IMR-90 (cell line): ENCODE results near the gene RASGRP2. TPM values are rescaled to one million over a fixed set of nuclear protein-coding genes. Genes with fewer than 3 reads are reported as not detected.

ENCODE experiments used
- ATAC-seq: fragments of 200-7000 bp; cut with Tn5 transposase; 2 replicates; pipeline ENCODE4 v1.9.1; 2020; ENCODE audit warnings: low read depth, mild to moderate bottlenecking, moderate library complexity
- BruUV-seq: library from RNA; stranded (reverse); fragments of 400-500 nt; replicated peaks from 2 replicates; lab custom pipeline; 2021; lab: Mats Ljungman, UMichigan
- CTCF ChIA-PET: fragments of 300-600 bp; formaldehyde crosslinking; extraction: SDS; loops from one replicate; lab custom pipeline; 2021; ENCODE audit warnings: antibody characterized with exemption; lab: Yijun Ruan, JAX
- POLR2A ChIA-PET: fragments of 300-600 bp; sonication (Branson Sonifier 250); formaldehyde crosslinking; loops from one replicate; lab custom pipeline; 2022; ENCODE audit warnings: antibody characterized with exemption; ENCODE audit not compliant: unreplicated experiment; lab: Charles Lee
- DNase-seq: peaks from one replicate; pipeline ENCODE4 v3.0.0; 2013
- H2AFZ ChIP-seq: replicated peaks from 2 replicates; pipeline ENCODE3; 2013; ENCODE audit warnings: low read length, mild to moderate bottlenecking; ENCODE audit not compliant: poor library complexity
- H2AK5ac ChIP-seq: 2 replicates; pipeline ENCODE4 v1.6.1; 2013; ENCODE audit warnings: low read depth, low read length, inconsistent platforms
- H2AK9ac ChIP-seq: replicated peaks from 2 replicates; pipeline ENCODE3; 2013; ENCODE audit warnings: mild to moderate bottlenecking, low read depth, low read length, moderate library complexity; ENCODE audit not compliant: poor library complexity
- H2BK120ac ChIP-seq: 2 replicates; pipeline ENCODE4 v1.6.1; 2013; ENCODE audit warnings: low read depth, low read length, inconsistent platforms
- H2BK15ac ChIP-seq: 3 replicates; pipeline ENCODE4 v1.6.1; 2013; ENCODE audit warnings: low read depth, low read length, inconsistent platforms
- H2BK20ac ChIP-seq: 2 replicates; pipeline ENCODE4 v1.6.1; 2013; ENCODE audit warnings: low read depth, mild to moderate bottlenecking, inconsistent platforms, low read length, moderate library complexity
- H2BK5ac ChIP-seq: 2 replicates; pipeline ENCODE4 v1.6.1; 2013; ENCODE audit warnings: mild to moderate bottlenecking, low read depth, low read length, inconsistent platforms; ENCODE audit not compliant: poor library complexity, severe bottlenecking
- H3K14ac ChIP-seq: replicated peaks from 2 replicates; pipeline ENCODE4 v1.6.1; 2013; ENCODE audit warnings: low read depth, low read length, inconsistent platforms
- H3K18ac ChIP-seq: 2 replicates; pipeline ENCODE4 v1.6.1; 2013; ENCODE audit warnings: low read depth, low read length, control low read depth
- H3K23ac ChIP-seq: 2 replicates; pipeline ENCODE4 v1.6.1; 2013; ENCODE audit warnings: low read depth, low read length, inconsistent platforms
- H3K27ac ChIP-seq: 2 replicates; pipeline ENCODE4 v1.5.1; 2013; ENCODE audit warnings: mild to moderate bottlenecking, control low read depth, low read length; ENCODE audit not compliant: insufficient read depth
- H3K27me3 ChIP-seq: 2 replicates; pipeline ENCODE4 v1.6.1; 2013; ENCODE audit warnings: low read length; ENCODE audit not compliant: control insufficient read depth, insufficient read depth
- H3K36me3 ChIP-seq: 2 replicates; pipeline ENCODE4 v1.6.1; 2013; ENCODE audit warnings: low read length, mixed read lengths; ENCODE audit not compliant: control insufficient read depth, insufficient read depth
- H3K4ac ChIP-seq: 2 replicates; pipeline ENCODE4 v1.6.1; 2013; ENCODE audit warnings: low read depth, low read length, inconsistent platforms
- H3K4me1 ChIP-seq: 2 replicates; pipeline ENCODE4 v1.6.1; 2013; ENCODE audit warnings: low read length, mixed read lengths; ENCODE audit not compliant: control insufficient read depth, insufficient read depth
- H3K4me2 ChIP-seq: 2 replicates; pipeline ENCODE4 v1.6.1; 2013; ENCODE audit warnings: low read depth, mild to moderate bottlenecking, control low read depth, low read length, moderate library complexity
- H3K4me3 ChIP-seq: 2 replicates; pipeline ENCODE4 v1.5.1; 2013; ENCODE audit warnings: low read depth, mild to moderate bottlenecking, control low read depth, low read length, moderate library complexity; ENCODE audit not compliant: insufficient read depth
- H3K56ac ChIP-seq: 2 replicates; pipeline ENCODE4 v1.6.1; 2013; ENCODE audit warnings: low read length, inconsistent platforms; ENCODE audit not compliant: insufficient read depth; ENCODE audit errors: extremely low read depth
- H3K79me1 ChIP-seq, 2 experiments: 2 replicates each; pipeline ENCODE4 v1.6.1; 2013; ENCODE audit warnings: low read length in 2 of 2, inconsistent platforms in 1 of 2, low read depth in 1 of 2
- H3K9ac ChIP-seq: 2 replicates; pipeline ENCODE4 v1.6.1; 2013; ENCODE audit warnings: low read depth, low read length, control low read depth
- H3K9me1 ChIP-seq: 2 replicates; pipeline ENCODE4 v1.6.1; 2013; ENCODE audit warnings: low read length, inconsistent platforms; ENCODE audit not compliant: insufficient read depth
- H3K9me3 ChIP-seq: 2 replicates; pipeline ENCODE4 v1.6.1; 2013; ENCODE audit warnings: low read length; ENCODE audit not compliant: control insufficient read depth, insufficient read depth
- H4K20me1 ChIP-seq: 2 replicates; pipeline ENCODE4 v1.6.1; 2013; ENCODE audit warnings: low read length, inconsistent platforms; ENCODE audit not compliant: insufficient read depth
- H4K5ac ChIP-seq: 2 replicates; pipeline ENCODE4 v1.6.1; 2013; ENCODE audit warnings: mild to moderate bottlenecking, low read depth, low read length, control low read depth
- H4K8ac ChIP-seq, 2 experiments: 2 replicates each; pipeline ENCODE4 v1.6.1; 2013; ENCODE audit warnings: low read depth in 2 of 2, low read length in 2 of 2, control low read depth in 1 of 2, inconsistent platforms in 1 of 2
- H4K91ac ChIP-seq: 2 replicates; pipeline ENCODE4 v1.6.1; 2013; ENCODE audit warnings: low read depth, low read length, inconsistent platforms; ENCODE audit not compliant: insufficient read depth
- BHLHE40 ChIP-seq: fragments of 150-350 bp; IDR thresholded peaks from 2 replicates; pipeline ENCODE4 v1.6.1; 2016; ENCODE audit warnings: mild to moderate bottlenecking, low read depth, low read length
- CEBPB ChIP-seq: IDR thresholded peaks from 2 replicates; pipeline ENCODE4 v1.6.1; 2012; ENCODE audit warnings: low read depth, low read length, improper control_type of control experiment
- CHD1 ChIP-seq: IDR thresholded peaks from 2 replicates; pipeline ENCODE4 v1.6.1; 2012; ENCODE audit warnings: low read depth, low read length, improper control_type of control experiment
- CTCF ChIP-seq: conservative IDR thresholded peaks from 2 replicates; pipeline ENCODE4 v1.5.1; 2012; ENCODE audit warnings: mild to moderate bottlenecking, low read depth, low read length, improper control_type of control experiment
- FOS ChIP-seq: fragments of 150-350 bp; IDR thresholded peaks from 2 replicates; pipeline ENCODE4 v1.6.1; 2016; ENCODE audit warnings: low read depth, low read length
- MAFK ChIP-seq: IDR thresholded peaks from 2 replicates; pipeline ENCODE4 v1.6.1; 2012; ENCODE audit warnings: low read depth, low read length, improper control_type of control experiment
- MAZ ChIP-seq: IDR thresholded peaks from 2 replicates; pipeline ENCODE4 v1.6.1; 2012; ENCODE audit warnings: low read depth, mild to moderate bottlenecking, low read length, improper control_type of control experiment, moderate library complexity, borderline replicate concordance
- MXI1 ChIP-seq: IDR thresholded peaks from 2 replicates; pipeline ENCODE4 v1.6.1; 2012; ENCODE audit warnings: low read depth, mild to moderate bottlenecking, low read length, moderate library complexity, borderline replicate concordance
- NFE2L2 ChIP-seq: fragments of 150-350 bp; IDR thresholded peaks from 2 replicates; pipeline ENCODE4 v1.6.1; 2016; ENCODE audit warnings: low read depth, mild to moderate bottlenecking, low read length
- POLR2A ChIP-seq: IDR thresholded peaks from 2 replicates; pipeline ENCODE4 v1.6.1; 2012; ENCODE audit warnings: mild to moderate bottlenecking, low read depth, low read length
- RAD21 ChIP-seq: IDR thresholded peaks from 2 replicates; pipeline ENCODE4 v1.6.1; 2012; ENCODE audit warnings: low read length, improper control_type of control experiment
- RCOR1 ChIP-seq: IDR thresholded peaks from 2 replicates; pipeline ENCODE4 v1.6.1; 2012; ENCODE audit warnings: mild to moderate bottlenecking, low read length, improper control_type of control experiment; ENCODE audit not compliant: insufficient replicate concordance
- RFX5 ChIP-seq: IDR thresholded peaks from 2 replicates; pipeline ENCODE4 v1.8.0; 2012; ENCODE audit warnings: low read depth, mild to moderate bottlenecking, low read length, moderate library complexity
- SMC3 ChIP-seq: fragments of 150-350 bp; IDR thresholded peaks from 2 replicates; pipeline ENCODE4 v1.6.1; 2016; ENCODE audit warnings: low read depth, mild to moderate bottlenecking, antibody characterized with exemption, low read length, moderate library complexity
- WGBS, 2 experiments: methylation state at CpG; one replicate each; pipeline versions ENCODE4 v1.1.5 to v1.1.7; 2013; ENCODE audit warnings: missing lambda C conversion rate in 2 of 2; ENCODE audit not compliant: insufficient read length in 1 of 2; ENCODE audit errors: extremely low coverage in 2 of 2; 5-methylcytosine and 5-hydroxymethylcytosine counted together
- dilution Hi-C: fragments of 300-500 bp; cut with HindIII; formaldehyde crosslinking; loops from one replicate; pipeline ENCODE4 v1.14.3; 2018; ENCODE audit warnings: low sequenced_read_pairs; ENCODE audit not compliant: unreplicated experiment
- in situ Hi-C: fragments of 300-500 bp; cut with MboI; formaldehyde crosslinking; loops from 3 replicates; pipeline ENCODE4 v1.14.3; 2019; ENCODE audit warnings: low sequenced_read_pairs, inconsistent platforms, mixed read lengths
- intact Hi-C: fragments of 100-400 bp; cut with micrococcal nuclease; formaldehyde crosslinking; loops from 2 replicates; pipeline ENCODE4 v1.10.0; 2022
- polyA plus RNA-seq, 3 experiments: library from polyadenylated mRNA; depleted of rRNA; stranded (reverse); fragments of >200 nt; gene quantifications; 2 replicates each; pipeline ENCODE4 v1.2.3, GENCODE V29; 2012; ENCODE audit warnings: low replicate concordance in 1 of 3
- total RNA-seq: library from RNA; depleted of rRNA; stranded (reverse); fragments of >200 nt; gene quantifications from 2 replicates; pipeline ENCODE4 v1.2.3, GENCODE V29; 2012
- TF ChIP-seq, protein P1 (sequence below): fragments of 150-350 bp; IDR thresholded peaks from 2 replicates; pipeline ENCODE4 v1.6.1; 2017; ENCODE audit warnings: mild to moderate bottlenecking, antibody characterized with exemption, low read length, low read depth
- TF ChIP-seq, protein P2 (sequence below): fragments of 150-350 bp; IDR thresholded peaks from 2 replicates; pipeline ENCODE4 v1.6.1; 2016; ENCODE audit warnings: low read depth, mild to moderate bottlenecking, low read length, moderate library complexity, borderline replicate concordance

Gene RASGRP2
- total and polyA plus RNA-seq, 2 of the 4 experiments (the other 2 are of a cell fraction), result 1.2 TPM; not detected in 1

DNA sequence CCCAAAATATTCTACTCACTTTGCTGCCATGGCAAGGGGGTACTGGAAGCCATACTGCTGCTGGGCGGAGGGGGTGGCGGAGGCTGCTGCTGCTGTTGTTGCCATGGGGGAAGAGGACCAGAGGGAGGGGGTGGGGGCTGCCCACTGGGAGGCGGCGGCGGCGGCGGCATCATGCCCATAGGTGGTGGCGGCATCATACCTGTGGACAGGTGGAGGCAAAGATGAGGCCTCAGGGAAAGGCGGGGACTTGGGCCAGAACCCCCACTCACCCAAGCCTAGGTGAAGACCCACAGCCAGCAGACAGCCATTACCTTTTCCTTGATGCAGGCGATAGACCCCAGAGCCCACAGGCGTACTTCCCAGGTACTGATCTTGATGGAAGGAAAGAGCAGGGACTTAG is 22.9 kb upstream of the RASGRP2 start:
- Histone ChIP-seq H4K5ac (no peak overlapping the region), H3K27me3 (no peaks in the 10 kb centered on the region), H3K14ac (no peak overlapping the region), H2AFZ (no peak overlapping the region), H3K23ac (no peak overlapping the region), H3K4me2 (no peak overlapping the region), H3K27ac (no peak overlapping the region), H3K79me1 (peaks cover 44 to 88% of the 10 kb centered on the region in 2 experiments), H3K9me3 (no peaks in the 10 kb centered on the region), H2BK120ac (no peak overlapping the region), H3K4ac (no peak overlapping the region), H4K20me1 (peaks cover 87% of the 10 kb centered on the region), H4K8ac (no peak overlapping the region), H4K91ac (no peak overlapping the region), H3K18ac (no peak overlapping the region), H2AK5ac (no peak overlapping the region), H3K56ac (no peak overlapping the region), H2BK15ac (no peak overlapping the region), H2BK20ac (no peak overlapping the region), H3K36me3 (peaks cover 94% of the 10 kb centered on the region), H3K4me1 (peaks cover 13% of the 10 kb centered on the region), H2AK9ac (no peak overlapping the region), H3K4me3 (no peak overlapping the region), H3K9me1 (peaks cover 14% of the 10 kb centered on the region; the same call in 1 of the 2 replicates), H2BK5ac (no peak overlapping the region), H3K9ac (no peak overlapping the region)
- DNase-seq, result no peak
- 100% methylated on average over 1 of the region's 11 CpGs; no CpG with 5 or more reads in 1 of the 2 experiments for WGBS, 2 experiments
- TF ChIP-seq CEBPB (no peak), POLR2A (no peak), RCOR1 (no peak), RFX5 (no peak), NFE2L2 (no peak), RAD21 (no peak), FOS (no peak), MAZ (no peak), MXI1 (no peak), BHLHE40 (no peak), CTCF (no peak), CHD1 (no peak), SMC3 (no peak), MAFK (no peak)
- TF ChIP-seq, protein P1, sequence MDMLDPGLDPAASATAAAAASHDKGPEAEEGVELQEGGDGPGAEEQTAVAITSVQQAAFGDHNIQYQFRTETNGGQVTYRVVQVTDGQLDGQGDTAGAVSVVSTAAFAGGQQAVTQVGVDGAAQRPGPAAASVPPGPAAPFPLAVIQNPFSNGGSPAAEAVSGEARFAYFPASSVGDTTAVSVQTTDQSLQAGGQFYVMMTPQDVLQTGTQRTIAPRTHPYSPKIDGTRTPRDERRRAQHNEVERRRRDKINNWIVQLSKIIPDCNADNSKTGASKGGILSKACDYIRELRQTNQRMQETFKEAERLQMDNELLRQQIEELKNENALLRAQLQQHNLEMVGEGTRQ, result no peak
- TF ChIP-seq, protein P2, sequence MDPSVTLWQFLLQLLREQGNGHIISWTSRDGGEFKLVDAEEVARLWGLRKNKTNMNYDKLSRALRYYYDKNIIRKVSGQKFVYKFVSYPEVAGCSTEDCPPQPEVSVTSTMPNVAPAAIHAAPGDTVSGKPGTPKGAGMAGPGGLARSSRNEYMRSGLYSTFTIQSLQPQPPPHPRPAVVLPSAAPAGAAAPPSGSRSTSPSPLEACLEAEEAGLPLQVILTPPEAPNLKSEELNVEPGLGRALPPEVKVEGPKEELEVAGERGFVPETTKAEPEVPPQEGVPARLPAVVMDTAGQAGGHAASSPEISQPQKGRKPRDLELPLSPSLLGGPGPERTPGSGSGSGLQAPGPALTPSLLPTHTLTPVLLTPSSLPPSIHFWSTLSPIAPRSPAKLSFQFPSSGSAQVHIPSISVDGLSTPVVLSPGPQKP, result no peak
- ChIA-PET POLR2A (no interaction called here), CTCF (no interaction called here)
- no TSS peak for BruUV-seq
- dilution Hi-C loops (no loop called here), in situ Hi-C loops (no loop called here), intact Hi-C loops (loop anchor here (1.0 to 2.0 kb wide), 2 partner anchors 24 to 78 kb away; no protein-coding TSS in a partner anchor)
- ATAC-seq, result no peak
